ENCODE data around the gene BPIFB3.

The BPIFB3 gene

GRCh38 chr20:33062105-33062824, 8.6 kb downstream of the BPIFB3 start:
- no peak for DNase-seq (ENCODE audit: low read depth)

GRCh38 chr20:33062825-33063149, 9.1 kb downstream of the BPIFB3 start:
- no peak for DNase-seq (ENCODE audit: low read depth)

GRCh38 chr20:33063271-33063670, 9.6 kb downstream of the BPIFB3 start:
- no peak for DNase-seq (ENCODE audit: low read depth)

- DNase-seq (ENCODE audit: low read depth): no peak
Measured at GRCh38 chr20:33064572-33065287, 11.0 kb downstream of the BPIFB3 start.

- DNase-seq (ENCODE audit: low read depth): no peak
Measured at GRCh38 chr20:33065785-33066184, 12.1 kb downstream of the BPIFB3 start.

- DNase-seq (ENCODE audit: low read depth): no peak
Measured at GRCh38 chr20:33067806-33068205, 14.1 kb downstream of the BPIFB3 start.

GRCh38 chr20:33068251-33068939, 14.7 kb downstream of the BPIFB3 start:
- DNase-seq (ENCODE audit: low read depth): no peak

GRCh38 chr20:33069673-33070072, 16.0 kb downstream of the BPIFB3 start:
- no peak for DNase-seq (ENCODE audit: low read depth)

GRCh38 chr20:33070111-33071053, 16.7 kb downstream of the BPIFB3 start:
- DNase-seq (ENCODE audit: low read depth): no peak

GRCh38 chr20:33071198-33071597, 17.5 kb downstream of the BPIFB3 start:
- no peak for DNase-seq (ENCODE audit: low read depth)

GRCh38 chr20:33072362-33072761, 18.7 kb downstream of the BPIFB3 start:
- DNase-seq (ENCODE audit: low read depth): no peak

- no peak for DNase-seq (ENCODE audit: low read depth)
Measured at GRCh38 chr20:33072813-33073212, 19.1 kb downstream of the BPIFB3 start.

GRCh38 chr20:33074675-33075074, 21.0 kb downstream of the BPIFB3 start:
- no peak for DNase-seq (ENCODE audit: low read depth)

GRCh38 chr20:33075281-33075680, 21.6 kb downstream of the BPIFB3 start:
- DNase-seq (ENCODE audit: low read depth): no peak

GRCh38 chr20:33076662-33077372, 23.1 kb downstream of the BPIFB3 start:
- no peak for DNase-seq (ENCODE audit: low read depth)

- peak; percentile 56 for DNase-seq (ENCODE audit: low read depth)
Measured at GRCh38 chr20:33079259-33079658, 25.6 kb downstream of the BPIFB3 start, which contains the start of gene BPIFB4. Gene BPIFB4 (plus strand): TSS chr20:33079643. CDS start chr20:33081527, 1,884 bp downstream.

GRCh38 chr20:33081411-33082154, 27.9 kb downstream of the BPIFB3 start:
- no peak for DNase-seq (ENCODE audit: low read depth)

GRCh38 chr20:33082546-33082945, 28.8 kb downstream of the BPIFB3 start:
- no peak for DNase-seq (ENCODE audit: low read depth)

- no peak for DNase-seq (ENCODE audit: low read depth)
Measured at GRCh38 chr20:33083544-33084340, 30.0 kb downstream of the BPIFB3 start.

GRCh38 chr20:33084722-33085121, 31.0 kb downstream of the BPIFB3 start:
- DNase-seq (ENCODE audit: low read depth): no peak

Data from stromal cell of bone marrow (primary cell).